Spleen (tissue), 11 donors: ENCODE results near the gene SMC5. TPM values are rescaled to one million over a fixed set of nuclear protein-coding genes. Genes with fewer than 3 reads are reported as not detected.
A peak's percentile ranks its signal among the peaks of the same experiment; 100 is the strongest.

ENCODE experiments used
- DNase-seq: peaks from one replicate; pipeline ENCODE4 v3.0.0-alpha.2; 2020
- H3K27ac ChIP-seq, 8 donors: fragments of 200-600 bp; sonication (generic) in 7 of 8; 1 replicate in 4 of 8; 2 replicates in 4 of 8; pipeline versions ENCODE4 v1.5.0 to v1.8.0; 2016 to 2021; ENCODE audit warnings: inconsistent platforms in 4 of 8, mild to moderate bottlenecking in 4 of 8, moderate library complexity in 1 of 8
- H3K27me3 ChIP-seq, 7 donors: fragments of 200-600 bp; sonication (generic) in 6 of 7; replicated peaks in 1 of 7; 1 replicate in 4 of 7; 2 replicates in 3 of 7; pipeline versions ENCODE4 v1.5.0 to v1.8.0; 2016 to 2021; ENCODE audit warnings: inconsistent platforms in 3 of 7, mild to moderate bottlenecking in 1 of 7
- H3K36me3 ChIP-seq, 6 donors: fragments of 200-600 bp; sonication (generic) in 5 of 6; 1 replicate in 4 of 6; 2 replicates in 2 of 6; pipeline versions ENCODE4 v1.5.0 to v1.8.0; 2016 to 2021; ENCODE audit warnings: inconsistent platforms in 2 of 6
- H3K4me1 ChIP-seq, 6 donors: fragments of 200-600 bp; sonication (generic) in 5 of 6; 1 replicate in 3 of 6; 2 replicates in 3 of 6; pipeline versions ENCODE4 v1.5.0 to v1.8.0; 2016 to 2021; ENCODE audit warnings: inconsistent platforms in 3 of 6
- H3K4me3 ChIP-seq, 8 donors: fragments of 200-600 bp; sonication (generic) in 7 of 8; 1 replicate in 4 of 8; 2 replicates in 4 of 8; pipeline versions ENCODE4 v1.5.0 to v1.8.0; 2016 to 2021; ENCODE audit warnings: inconsistent platforms in 4 of 8, mild to moderate bottlenecking in 4 of 8, moderate library complexity in 2 of 8
- H3K9me3 ChIP-seq, 8 donors: fragments of 200-600 bp; sonication (generic) in 7 of 8; 1 replicate in 4 of 8; 2 replicates in 4 of 8; pipeline versions ENCODE4 v1.5.0 to v1.8.0; 2016 to 2021; ENCODE audit warnings: inconsistent platforms in 4 of 8
- POLR2A ChIP-seq, 3 donors: fragments of 450-650 bp; IDR thresholded peaks; one replicate each; pipeline ENCODE4 v1.5.1; 2017; ENCODE audit warnings: antibody characterized with exemption in 3 of 3, mild to moderate bottlenecking in 1 of 3
- POLR2AphosphoS5 ChIP-seq, 3 donors: sonication (generic); formaldehyde crosslinking; IDR thresholded peaks; one replicate each; pipeline ENCODE4 v1.5.1; 2017; ENCODE audit warnings: antibody characterized with exemption in 3 of 3
- whole genome bisulfite sequencing, 5 donors: extraction: QIAGEN DNeasy Blood & Tissue Kit in 3 of 5; methylation state at CpG; one replicate each; pipeline versions ENCODE4 v1.1.5 to v1.1.7; 2013 to 2018; 5-methylcytosine and 5-hydroxymethylcytosine counted together
- intact Hi-C: fragments of 100-400 bp; cut with DNase I; formaldehyde crosslinking; loops from one replicate; pipeline ENCODE4 v1.15.0; 2023; ENCODE audit warnings: low total_unique reads
- polyA plus RNA-seq, 3 donors: library from polyadenylated mRNA; stranded (reverse); fragments of 200-250 nt; gene quantifications; one replicate each; pipeline ENCODE4 v1.2.1, GENCODE V29; 2013
- total RNA-seq, 7 donors: library from RNA; depleted of rRNA in 3 of 7; stranded (reverse); fragments of >200 nt in 3 of 7; fragmentation: NEBNext Ultra II Directional in 4 of 7; extraction: Animal tissue kit (Norgen Biotek cat#: 25700) in 4 of 7; gene quantifications; one replicate each; pipeline versions ENCODE4 v1.1.0 to v1.2.1, GENCODE V29; 2016 to 2021
- TF ChIP-seq, protein P1 (sequence below), 11 experiments: fragments of 200-600 bp in 7 of 11; fragments of 450-650 bp in 4 of 11; sonication (generic) in 4 of 11; IDR thresholded peaks in 8 of 11; conservative IDR thresholded peaks in 3 of 11; 1 replicate in 7 of 11; 2 replicates in 4 of 11; pipeline versions ENCODE4 v1.4.0 to v1.8.0; 2016 to 2021; ENCODE audit warnings: antibody characterized with exemption in 11 of 11, inconsistent platforms in 4 of 11, mild to moderate bottlenecking in 1 of 11
- donor health status: healthy with polysubstance abuse.
- donor health status: DM: no; HTN: no; CAD: no; lungs with moderate emphysema.
- donor health status: DM: no; HTN: no; CAD: no.
- donor health status: Bipolar disorder and iron deficiency.
- donor health status: healthy.
- donor health status: DM: no; HTN: no; CAD: no.
- donor health status: DM: yes; HTN: yes; CAD: no.

The SMC5 gene
- total and polyA plus RNA-seq, 10 donors: 7.4 to 39.9 (median 29.8) TPM

DNA sequence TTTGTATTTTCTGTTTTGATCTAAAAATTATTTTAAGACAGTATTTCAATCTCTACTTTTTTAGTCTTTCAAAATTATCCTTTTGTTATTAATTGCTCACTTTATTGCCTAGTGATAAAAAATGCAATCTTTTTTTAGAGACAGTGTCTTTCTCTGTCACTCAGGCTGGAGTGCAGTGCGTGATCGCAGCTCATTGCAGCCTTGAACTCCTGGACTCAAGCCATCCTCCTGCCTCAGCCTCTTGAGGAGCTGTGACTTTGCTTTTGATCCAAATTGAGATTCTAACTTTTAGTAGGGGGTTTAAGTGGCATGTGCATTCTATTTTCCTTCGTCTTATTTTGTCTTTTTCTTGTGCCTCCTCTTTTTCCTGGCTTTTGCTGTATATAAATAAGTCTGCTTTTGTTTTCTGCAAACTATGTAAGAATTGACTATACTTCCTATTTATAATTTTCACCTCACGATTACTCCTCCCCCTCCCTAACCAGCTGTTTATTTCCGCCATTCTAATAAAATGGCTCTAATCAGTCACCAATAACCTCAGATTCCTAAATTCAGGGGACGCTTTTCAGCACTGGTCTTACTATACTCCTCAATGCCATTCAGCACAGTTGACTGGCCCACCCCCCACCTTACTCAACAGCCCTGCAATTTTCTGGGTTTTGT lies 123.4 kb downstream of the SMC5 start:
- H3K27ac ChIP-seq: no peak overlapping the region
- intact Hi-C loops: no loop called here
- peaks cover 0 to 43% (median 6%) of the 10 kb centered on the region in 6 donors for H3K36me3 ChIP-seq
- no peaks in the 10 kb centered on the region for H3K9me3 ChIP-seq
- TF ChIP-seq, protein P1, sequence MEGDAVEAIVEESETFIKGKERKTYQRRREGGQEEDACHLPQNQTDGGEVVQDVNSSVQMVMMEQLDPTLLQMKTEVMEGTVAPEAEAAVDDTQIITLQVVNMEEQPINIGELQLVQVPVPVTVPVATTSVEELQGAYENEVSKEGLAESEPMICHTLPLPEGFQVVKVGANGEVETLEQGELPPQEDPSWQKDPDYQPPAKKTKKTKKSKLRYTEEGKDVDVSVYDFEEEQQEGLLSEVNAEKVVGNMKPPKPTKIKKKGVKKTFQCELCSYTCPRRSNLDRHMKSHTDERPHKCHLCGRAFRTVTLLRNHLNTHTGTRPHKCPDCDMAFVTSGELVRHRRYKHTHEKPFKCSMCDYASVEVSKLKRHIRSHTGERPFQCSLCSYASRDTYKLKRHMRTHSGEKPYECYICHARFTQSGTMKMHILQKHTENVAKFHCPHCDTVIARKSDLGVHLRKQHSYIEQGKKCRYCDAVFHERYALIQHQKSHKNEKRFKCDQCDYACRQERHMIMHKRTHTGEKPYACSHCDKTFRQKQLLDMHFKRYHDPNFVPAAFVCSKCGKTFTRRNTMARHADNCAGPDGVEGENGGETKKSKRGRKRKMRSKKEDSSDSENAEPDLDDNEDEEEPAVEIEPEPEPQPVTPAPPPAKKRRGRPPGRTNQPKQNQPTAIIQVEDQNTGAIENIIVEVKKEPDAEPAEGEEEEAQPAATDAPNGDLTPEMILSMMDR (IDR thresholded peaks at IDR 0.05 in 8 of 11, conservative IDR thresholded peaks at IDR 0.05 in 3 of 11): no peak
- peak in 1 of 3 donors; percentile 43 for TF ChIP-seq POLR2AphosphoS5 (IDR thresholded peaks at IDR 0.05)
- no peak overlapping the region for H3K4me3 ChIP-seq
- 70 to 80% (median 78%) methylated on average over 6 of the region's 6 CpGs for WGBS, 5 donors
- no peaks in the 10 kb centered on the region for H3K27me3 ChIP-seq
- peaks cover 0 to 16% (median 3%) of the 10 kb centered on the region in 6 donors for H3K4me1 ChIP-seq
- no peak for DNase-seq

DNA sequence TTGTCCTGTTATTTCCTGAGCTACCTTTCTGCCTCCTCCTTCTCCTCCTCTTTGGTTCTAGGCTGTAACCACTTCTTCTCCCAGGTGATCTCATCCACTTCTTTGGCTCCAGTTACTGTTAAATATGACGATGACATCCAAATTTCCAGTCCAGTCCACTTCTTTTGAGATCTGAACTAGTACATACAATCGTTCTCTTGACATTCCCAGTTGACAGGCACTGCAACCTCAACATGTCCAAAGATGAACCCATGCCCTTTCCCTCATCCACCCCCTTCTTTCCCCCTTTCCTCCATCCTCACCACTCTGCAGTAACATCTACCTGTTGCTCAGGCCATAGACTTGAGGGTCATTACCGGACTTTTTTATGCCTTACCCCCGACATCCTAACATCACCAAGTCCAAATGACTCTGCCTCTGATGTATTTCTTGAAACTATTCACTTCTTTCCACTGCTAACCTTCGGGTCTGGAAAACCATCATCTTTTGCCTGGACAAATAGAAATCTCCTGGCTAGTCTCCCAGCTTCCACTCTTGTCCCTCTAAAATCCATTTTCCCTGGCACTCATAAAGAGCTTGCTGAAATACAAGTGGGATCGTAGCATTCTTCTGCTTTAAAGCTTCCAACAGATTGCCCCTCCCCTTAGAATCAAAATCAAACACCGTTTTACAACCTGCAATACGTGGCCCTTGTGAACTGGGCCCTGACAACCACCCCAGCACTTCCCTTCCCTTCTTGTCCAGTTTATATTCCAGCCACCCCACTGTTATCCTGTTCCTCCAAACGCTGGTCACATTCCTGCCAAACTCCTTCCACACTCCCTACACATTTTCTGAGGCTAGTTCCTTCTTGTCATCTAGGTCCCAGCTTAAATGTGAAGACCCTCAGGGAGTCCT lies 124.2 kb downstream of the SMC5 start:
- Histone ChIP-seq H3K36me3 (peaks cover 0 to 51% (median 10%) of the 10 kb centered on the region in 6 donors), H3K27ac (no peak overlapping the region), H3K4me3 (no peak overlapping the region), H3K9me3 (no peaks in the 10 kb centered on the region), H3K27me3 (no peaks in the 10 kb centered on the region), H3K4me1 (peaks cover 0 to 16% (median 3%) of the 10 kb centered on the region in 6 donors)
- TF ChIP-seq POLR2A (IDR thresholded peaks at IDR 0.05) (no peak), POLR2AphosphoS5 (IDR thresholded peaks at IDR 0.05) (no peak)
- TF ChIP-seq, protein P1 (IDR thresholded peaks at IDR 0.05 in 8 of 11, conservative IDR thresholded peaks at IDR 0.05 in 3 of 11): no peak
- WGBS, 5 donors: 78 to 92% (median 86%) methylated on average over 9 of the region's 9 CpGs
- intact Hi-C loops: no loop called here
- no peak for DNase-seq

DNA sequence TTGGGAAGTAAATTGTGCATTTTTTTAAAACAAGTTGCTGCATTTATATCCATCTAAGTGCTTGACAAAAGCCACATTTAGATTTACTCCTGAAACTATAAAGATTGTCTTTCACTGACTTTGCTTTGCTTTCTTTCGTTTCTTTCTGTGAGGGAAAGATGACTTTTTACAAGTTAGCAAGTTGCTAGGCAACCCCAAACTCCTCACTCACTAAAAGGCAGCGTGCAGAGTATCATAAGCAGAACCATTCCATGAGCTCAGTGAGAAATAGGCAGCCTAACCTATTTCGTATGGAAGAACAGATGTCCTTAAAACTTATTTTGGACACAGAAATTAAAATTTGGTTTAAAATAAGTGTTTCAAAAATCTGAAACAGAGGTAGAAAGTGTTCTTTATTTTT lies 126.6 kb downstream of the SMC5 start:
- Histone ChIP-seq H3K4me3 (no peak overlapping the region), H3K27me3 (no peaks in the 10 kb centered on the region), H3K36me3 (peaks cover 0 to 54% (median 10%) of the 10 kb centered on the region in 6 donors), H3K4me1 (peaks cover 5 to 40% (median 20%) of the 10 kb centered on the region in 6 donors), H3K27ac (no peak overlapping the region), H3K9me3 (no peaks in the 10 kb centered on the region)
- TF ChIP-seq POLR2A (IDR thresholded peaks at IDR 0.05) (no peak), POLR2AphosphoS5 (IDR thresholded peaks at IDR 0.05) (no peak)
- TF ChIP-seq, protein P1 (IDR thresholded peaks at IDR 0.05 in 8 of 11, conservative IDR thresholded peaks at IDR 0.05 in 3 of 11): no peak
- 75 to 87% (median 77%) methylated on average over 3 of the region's 3 CpGs for WGBS, 5 donors
- intact Hi-C loops: no loop called here
- no peak for DNase-seq

DNA sequence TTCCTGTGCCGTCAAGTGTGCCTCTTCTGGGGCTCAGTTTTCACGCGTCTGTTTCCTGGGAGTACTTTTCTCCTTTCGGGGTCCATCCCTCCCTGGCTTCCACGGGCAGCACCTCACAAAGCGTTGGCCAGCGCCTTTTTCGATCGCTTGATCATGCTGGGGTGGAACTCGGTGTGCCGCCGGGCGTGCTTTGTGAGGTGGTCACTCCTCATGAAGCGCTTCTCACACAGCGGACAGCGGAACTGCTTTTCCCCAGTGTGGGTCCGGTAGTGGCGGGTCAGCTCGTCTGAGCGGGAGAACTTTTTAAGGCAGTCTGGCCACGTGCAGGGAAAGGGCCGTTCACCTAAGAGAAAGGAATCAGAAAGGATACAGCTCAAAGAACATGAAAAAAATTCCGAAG lies 128.9 kb downstream of the SMC5 start:
- Histone ChIP-seq H3K4me1 (peaks cover 14 to 54% (median 38%) of the 10 kb centered on the region in 6 donors), H3K27me3 (no peaks in the 10 kb centered on the region), H3K4me3 (no peak overlapping the region), H3K9me3 (no peaks in the 10 kb centered on the region), H3K27ac (no peak overlapping the region), H3K36me3 (peaks cover 0 to 52% (median 10%) of the 10 kb centered on the region in 6 donors)
- intact Hi-C loops: no loop called here
- 91 to 97% (median 93%) methylated on average over 23 of the region's 23 CpGs for WGBS, 5 donors
- no peak for DNase-seq
- TF ChIP-seq POLR2AphosphoS5 (IDR thresholded peaks at IDR 0.05) (peak; percentile 20 to 57 (median 49)), POLR2A (IDR thresholded peaks at IDR 0.05) (no peak)
- TF ChIP-seq, protein P1 (IDR thresholded peaks at IDR 0.05 in 8 of 11, conservative IDR thresholded peaks at IDR 0.05 in 3 of 11): no peak
